Skin of body (tissue), 2 donors: ENCODE data around the gene HADH. TPM values are rescaled to one million over a fixed set of nuclear protein-coding genes. Genes with fewer than 3 reads are reported as not detected.
A peak's percentile ranks its signal among the peaks of the same experiment; 100 is the strongest.
"Not testable (repeated sequence)": the region's sequence is repeated elsewhere in the genome, so short reads cannot be mapped to it uniquely, and the experiment has no call there.

Experiments
- DNase-seq: peaks from one replicate; lab custom pipeline; 2025; lab: John Stamatoyannopoulos, UW
- total RNA-seq: library from RNA; depleted of rRNA; stranded (reverse); fragments of >200 nt; gene quantifications from one replicate; pipeline ENCODE4 v1.2.3, GENCODE V29; 2014

HADH gene
- 39.4 TPM for total RNA-seq

- peak; percentile 91 for DNase-seq
Measured at GRCh38 chr4:107989537-107990386, at the start of gene HADH. TSS of gene HADH (plus strand) at chr4:107989889. CDS start at chr4:107989933, 44 bp downstream.

GRCh38 chr4:107945809-107946208 is 43.9 kb upstream of the HADH start:
- no peak for DNase-seq

- no peak for DNase-seq
Measured at GRCh38 chr4:107950746-107951540, 38.7 kb upstream of the HADH start.

- DNase-seq = no peak
Measured at GRCh38 chr4:107951551-107951950, 38.1 kb upstream of the HADH start.

GRCh38 chr4:107956011-107956410 is 33.7 kb upstream of the HADH start:
- DNase-seq = no peak

- DNase-seq = no peak
Measured at GRCh38 chr4:107966903-107967302, 22.8 kb upstream of the HADH start.

GRCh38 chr4:107967519-107967918 is 22.2 kb upstream of the HADH start:
- not testable (repeated sequence) for DNase-seq

GRCh38 chr4:107967921-107968320 is 21.8 kb upstream of the HADH start:
- DNase-seq = not testable (repeated sequence)

- DNase-seq = no peak
Measured at GRCh38 chr4:107970063-107970798, 19.5 kb upstream of the HADH start.

GRCh38 chr4:107972605-107973004 is 17.1 kb upstream of the HADH start:
- DNase-seq = no peak

GRCh38 chr4:107974523-107974922 is 15.2 kb upstream of the HADH start:
- DNase-seq = no peak

GRCh38 chr4:107977482-107977881 is 12.2 kb upstream of the HADH start:
- DNase-seq = no peak

GRCh38 chr4:107977966-107978705 is 11.6 kb upstream of the HADH start:
- no peak for DNase-seq

GRCh38 chr4:107978716-107979451 is 10.8 kb upstream of the HADH start:
- DNase-seq = no peak

GRCh38 chr4:107987916-107988762 is 1.6 kb upstream of the HADH start:
- no peak for DNase-seq

- no peak for DNase-seq
Measured at GRCh38 chr4:107988763-107989035, 990 bp upstream of the HADH start.

GRCh38 chr4:107989162-107989536 is 540 bp upstream of the HADH start:
- DNase-seq = no peak

GRCh38 chr4:107991945-107992630 is 2.4 kb downstream of the HADH start:
- DNase-seq = no peak

- no peak for DNase-seq
Measured at GRCh38 chr4:107993969-107994368, 4.3 kb downstream of the HADH start.
